ENCODE results near the gene TMSB4X. TPM values are rescaled to one million over a fixed set of nuclear protein-coding genes. Genes with fewer than 3 reads are reported as not detected.

The TMSB4X gene
- total and polyA plus RNA-seq, 2 donors (not counting 3 experiments of a cell fraction or from before 2014, with no cell fraction given) = 4,136 to 6,858 TPM

DNA sequence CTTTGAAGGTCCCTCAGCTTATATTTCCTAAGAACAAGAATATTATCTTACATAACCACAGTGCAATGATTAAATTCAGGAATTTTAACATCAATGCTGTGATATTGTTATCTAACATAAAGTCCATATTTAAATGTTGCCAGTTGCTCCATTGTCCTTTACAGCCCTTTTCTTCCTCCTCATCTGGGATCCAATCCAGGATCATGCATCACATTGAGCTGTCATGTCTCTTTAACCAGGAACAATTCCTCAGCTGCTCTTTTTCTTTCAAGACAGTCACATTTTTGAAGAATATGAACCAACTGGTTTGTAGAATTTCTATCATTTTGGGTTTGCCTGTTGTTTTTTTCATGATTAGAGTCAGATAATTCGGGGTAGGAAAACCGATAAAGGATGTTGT, 12.0 kb downstream of the TMSB4X start:
- Histone ChIP-seq H3K9ac (replicated peaks; ENCODE audit: extremely low read depth, insufficient read depth, low read length) (no peak overlapping the region), H3K79me2 (ENCODE audit: control insufficient read depth, insufficient read depth, low read length) (no peaks in the 10 kb centered on the region), H3K4me1 (ENCODE audit: control insufficient read depth, extremely low read depth, insufficient read depth, low read length) (peaks cover 26% of the 10 kb centered on the region), H3K4me3 (replicated peaks in 1 of 3; ENCODE audit: insufficient read depth in 1 of 3, low read depth in 1 of 3, low read length in 3 of 3) (no peak overlapping the region), H2AFZ (ENCODE audit: low read depth, low read length) (no peak overlapping the region), H3K27me3 (ENCODE audit: control insufficient read depth in 2 of 2, insufficient read depth in 2 of 2, low read length in 2 of 2) (no peaks in the 10 kb centered on the region), H3K27ac (ENCODE audit: insufficient read depth, low read depth, low read length) (no peak overlapping the region), H3K9me1 (replicated peaks; ENCODE audit: control insufficient read depth, extremely low read depth, insufficient read depth, low read length) (no peaks in the 10 kb centered on the region), H3K9me3 (replicated peaks; ENCODE audit: control insufficient read depth, insufficient read depth, low read length) (no peaks in the 10 kb centered on the region), H4K20me1 (replicated peaks; ENCODE audit: control insufficient read depth, extremely low read depth, insufficient read depth, low read length) (no peaks in the 10 kb centered on the region), H3K36me3 (ENCODE audit: control insufficient read depth in 2 of 2, extremely low read depth in 1 of 2, insufficient read depth in 2 of 2, low read length in 2 of 2) (no peaks in the 10 kb centered on the region), H3K4me2 (ENCODE audit: insufficient read depth, low read length) (no peak overlapping the region)
- no peak for TF ChIP-seq GATA2 (IDR thresholded peaks at IDR 0.05; ENCODE audit: insufficient read depth, insufficient read length, low read depth, low read length)
- TF ChIP-seq, protein P1, sequence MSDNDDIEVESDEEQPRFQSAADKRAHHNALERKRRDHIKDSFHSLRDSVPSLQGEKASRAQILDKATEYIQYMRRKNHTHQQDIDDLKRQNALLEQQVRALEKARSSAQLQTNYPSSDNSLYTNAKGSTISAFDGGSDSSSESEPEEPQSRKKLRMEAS (IDR thresholded peaks at IDR 0.05; ENCODE audit: insufficient read depth, insufficient read length) = no peak
- no peak for TF ChIP-seq POLR2A (IDR thresholded peaks at IDR 0.05; ENCODE audit: low read depth, low read length)
- TF ChIP-seq POLR2AphosphoS5 (IDR thresholded peaks at IDR 0.05; ENCODE audit: insufficient read depth, low read depth, low read length) = no peak
- no peak for TF ChIP-seq EZH2 (IDR thresholded peaks at IDR 0.05; ENCODE audit: borderline replicate concordance, low read depth, low read length, severe bottlenecking)
- no peak for TF ChIP-seq FOS (IDR thresholded peaks at IDR 0.05; ENCODE audit: borderline replicate concordance, insufficient read depth, low read length)
- no peak for TF ChIP-seq JUN (IDR thresholded peaks at IDR 0.05; ENCODE audit: borderline replicate concordance, insufficient read depth, insufficient read length, low read depth)
- TF ChIP-seq, protein P2, sequence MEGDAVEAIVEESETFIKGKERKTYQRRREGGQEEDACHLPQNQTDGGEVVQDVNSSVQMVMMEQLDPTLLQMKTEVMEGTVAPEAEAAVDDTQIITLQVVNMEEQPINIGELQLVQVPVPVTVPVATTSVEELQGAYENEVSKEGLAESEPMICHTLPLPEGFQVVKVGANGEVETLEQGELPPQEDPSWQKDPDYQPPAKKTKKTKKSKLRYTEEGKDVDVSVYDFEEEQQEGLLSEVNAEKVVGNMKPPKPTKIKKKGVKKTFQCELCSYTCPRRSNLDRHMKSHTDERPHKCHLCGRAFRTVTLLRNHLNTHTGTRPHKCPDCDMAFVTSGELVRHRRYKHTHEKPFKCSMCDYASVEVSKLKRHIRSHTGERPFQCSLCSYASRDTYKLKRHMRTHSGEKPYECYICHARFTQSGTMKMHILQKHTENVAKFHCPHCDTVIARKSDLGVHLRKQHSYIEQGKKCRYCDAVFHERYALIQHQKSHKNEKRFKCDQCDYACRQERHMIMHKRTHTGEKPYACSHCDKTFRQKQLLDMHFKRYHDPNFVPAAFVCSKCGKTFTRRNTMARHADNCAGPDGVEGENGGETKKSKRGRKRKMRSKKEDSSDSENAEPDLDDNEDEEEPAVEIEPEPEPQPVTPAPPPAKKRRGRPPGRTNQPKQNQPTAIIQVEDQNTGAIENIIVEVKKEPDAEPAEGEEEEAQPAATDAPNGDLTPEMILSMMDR (IDR thresholded peaks at IDR 0.05; ENCODE audit: extremely low read depth in 1 of 2, insufficient read depth in 1 of 2, low read depth in 1 of 2, low read length in 2 of 2) = no peak
- TF ChIP-seq MYC (IDR thresholded peaks at IDR 0.05; ENCODE audit: low read depth, low read length) = no peak
- dilution Hi-C loops (cut with MboI; ENCODE audit: extremely low pct_ligation_motif_present, low sequenced_read_pairs) = no loop called here
- DNase-seq (ENCODE audit: low read depth, low spot score) (no peak), FAIRE-seq (no peak)
- BruUV-seq (replicated peaks) = no TSS peak
- CTCF ChIA-PET = no interaction called here
- POLR2A ChIA-PET = interaction anchor here (0.6 to 1.2 kb wide), 2 partner anchors 9 to 300 kb away, joined by 3 read pairs; no protein-coding TSS in a partner anchor
- intact Hi-C loops (cut with micrococcal nuclease) = no loop called here

Measured in endothelial cell of umbilical vein (primary cell).